Measurements from ENCODE around the gene DHRS1.
"Not testable (repeated sequence)": the region's sequence is repeated elsewhere in the genome, so short reads cannot be mapped to it uniquely, and the experiment has no call there.

The DHRS1 gene

GRCh38 chr14:24254630-24255392 is 44.8 kb downstream of the DHRS1 start:
- no peak for DNase-seq (ENCODE audit: low read depth, low spot score)
- no peak overlapping the region for H3K27ac ChIP-seq

GRCh38 chr14:24253936-24254335 is 45.6 kb downstream of the DHRS1 start:
- no peak overlapping the region for H3K27ac ChIP-seq
- DNase-seq (ENCODE audit: low read depth, low spot score) = no peak

- peak overlapping the region; percentile 20 for H3K27ac ChIP-seq
These were observed 47.1 kb downstream of the DHRS1 start for GRCh38 chr14:24252289-24253124.

GRCh38 chr14:24251880-24252288 is 47.7 kb downstream of the DHRS1 start:
- H3K27ac ChIP-seq = peak overlapping the region; percentile 20
- DNase-seq (ENCODE audit: low read depth, low spot score) = no peak

More at GRCh38 chr14:24252289-24253124, 47.1 kb downstream of the DHRS1 start:
- DNase-seq (ENCODE audit: low read depth, low spot score) = no peak

GRCh38 chr14:24250354-24250753 is 49.2 kb downstream of the DHRS1 start:
- no peak overlapping the region for H3K27ac ChIP-seq
- DNase-seq (ENCODE audit: low read depth, low spot score) = no peak

- DNase-seq (ENCODE audit: low read depth, low spot score) = no peak
- H3K27ac ChIP-seq = no peak overlapping the region
These were observed 50.2 kb downstream of the DHRS1 start for GRCh38 chr14:24249230-24250021.

GRCh38 chr14:24247422-24247821 is 52.2 kb downstream of the DHRS1 start:
- H3K27ac ChIP-seq = peak overlapping the region; percentile 40
- no peak for DNase-seq (ENCODE audit: low read depth, low spot score)

GRCh38 chr14:24246765-24247212 is 52.8 kb downstream of the DHRS1 start:
- peak overlapping the region; percentile 40 for H3K27ac ChIP-seq
- no peak for DNase-seq (ENCODE audit: low read depth, low spot score)

- H3K27ac ChIP-seq; DNase-seq (ENCODE audit: low read depth, low spot score): not testable (repeated sequence)
These were observed 54.2 kb downstream of the DHRS1 start for GRCh38 chr14:24245350-24245749.

- H3K27ac ChIP-seq = peak overlapping the region; percentile 98
- DNase-seq (ENCODE audit: low read depth, low spot score) = no peak
These were observed 56.2 kb downstream of the DHRS1 start for GRCh38 chr14:24243336-24243836.

- peak; percentile 60 for DNase-seq (ENCODE audit: low read depth, low spot score)
- H3K27ac ChIP-seq = peak overlapping the region; percentile 98
These were observed 57.6 kb downstream of the DHRS1 start for GRCh38 chr14:24241829-24242443.
